ENCODE data around the gene DGKI. TPM values are rescaled to one million over a fixed set of nuclear protein-coding genes. Genes with fewer than 3 reads are reported as not detected.

Gene DGKI
- total RNA-seq, 1 experiment from 2014 or later, result 0.15 TPM

GRCh38 chr7:137402536-137403352 lies 444.0 kb downstream of the DGKI start:
- Histone ChIP-seq H3K9me2 (ENCODE audit: insufficient read depth) (no peaks in the 10 kb centered on the region), H3K79me2 (ENCODE audit: insufficient read depth, low read length) (no peaks in the 10 kb centered on the region), H3K4me3 (replicated peaks in 1 of 2; ENCODE audit: low read depth in 1 of 2, low read length in 2 of 2) (no peak overlapping the region), H3K9me3 (ENCODE audit: control insufficient read depth in 1 of 2, insufficient read depth in 1 of 2, low read depth in 1 of 2, low read length in 2 of 2) (peaks cover 0 to 6% of the 10 kb centered on the region in 2 experiments; a peak in 2 of 4 replicates), H4K20me1 (ENCODE audit: insufficient read depth) (no peaks in the 10 kb centered on the region), H2AFZ (ENCODE audit: low read depth, low read length, poor library complexity, severe bottlenecking) (no peak overlapping the region), H3K4me2 (ENCODE audit: low read length) (no peak overlapping the region), H3K27me3 (ENCODE audit: insufficient read depth, low read length) (no peaks in the 10 kb centered on the region), H3K27ac (ENCODE audit: low read depth, low read length) (no peak overlapping the region), H3K4me1 (ENCODE audit: control insufficient read depth in 1 of 2, insufficient read depth in 2 of 2, low read length in 2 of 2) (no peaks in the 10 kb centered on the region), H3K36me3 (ENCODE audit: control insufficient read depth in 1 of 2, insufficient read depth in 2 of 2, low read length in 2 of 2) (no peaks in the 10 kb centered on the region), H3K9ac (ENCODE audit: low read length) (no peak overlapping the region)
- DNase-seq (ENCODE audit: low read depth, low spot score) (no peak), ATAC-seq (no peak)
- ChIA-PET POLR2A (no interaction called here), RAD21 (ENCODE audit: low non-redundant PET in 1 of 2, low total read pairs in 2 of 2, uncharacterized antibody in 2 of 2, unreplicated experiment in 2 of 2) (no interaction called here), CTCF (no interaction called here)
- intact Hi-C loops (cut with micrococcal nuclease), result no loop called here
- no peak for TF ChIP-seq FOSL1 (IDR thresholded peaks at IDR 0.05; ENCODE audit: low read depth)
- no peak for TF ChIP-seq POLR2A (IDR thresholded peaks at IDR 0.05; ENCODE audit: borderline replicate concordance, extremely low read depth, insufficient read depth, insufficient read length)
- TF ChIP-seq SIN3A (IDR thresholded peaks at IDR 0.05; ENCODE audit: low read depth), result no peak
- TF ChIP-seq YY1 (IDR thresholded peaks at IDR 0.05; ENCODE audit: extremely low read depth, insufficient replicate concordance, low read depth, low read length), result no peak
- no peak for TF ChIP-seq CTCF (IDR thresholded peaks at IDR 0.05 in 2 of 3, conservative IDR thresholded peaks at IDR 0.05 in 1 of 3; ENCODE audit: borderline replicate concordance in 1 of 3, insufficient read depth in 1 of 3, low read depth in 2 of 3, low read length in 2 of 3)
- TF ChIP-seq ZBTB33 (IDR thresholded peaks at IDR 0.05; ENCODE audit: extremely low read depth, insufficient replicate concordance, low read length), result no peak
- TF ChIP-seq ELF1 (IDR thresholded peaks at IDR 0.05; ENCODE audit: borderline replicate concordance, low read depth), result no peak
- TF ChIP-seq SRF (IDR thresholded peaks at IDR 0.05; ENCODE audit: low read depth), result no peak
- TF ChIP-seq REST (IDR thresholded peaks at IDR 0.05; ENCODE audit: low read depth), result no peak
- no peak for TF ChIP-seq ZNF274 (IDR thresholded peaks at IDR 0.05; ENCODE audit: low read depth, low read length)
- no peak for TF ChIP-seq CBX3 (IDR thresholded peaks at IDR 0.05; ENCODE audit: low read depth)
- TF ChIP-seq CEBPB (IDR thresholded peaks at IDR 0.05; ENCODE audit: low read depth), result no peak
- no peak for TF ChIP-seq EGR1 (IDR thresholded peaks at IDR 0.05; ENCODE audit: low read depth)
- no peak for TF ChIP-seq SP1 (IDR thresholded peaks at IDR 0.05; ENCODE audit: low read depth)
- TF ChIP-seq ZFX (IDR thresholded peaks at IDR 0.05), result no peak
- TF ChIP-seq EZH2 (IDR thresholded peaks at IDR 0.05), result no peak
- TF ChIP-seq POLR2AphosphoS5 (IDR thresholded peaks at IDR 0.05; ENCODE audit: low read depth, low read length), result no peak
- TF ChIP-seq JUND (IDR thresholded peaks at IDR 0.05), result no peak
- no TSS peak for BruUV-seq (replicated peaks)

Measured in HCT116 (cell line).